ENCODE results near the gene TTC9B.

DNA sequence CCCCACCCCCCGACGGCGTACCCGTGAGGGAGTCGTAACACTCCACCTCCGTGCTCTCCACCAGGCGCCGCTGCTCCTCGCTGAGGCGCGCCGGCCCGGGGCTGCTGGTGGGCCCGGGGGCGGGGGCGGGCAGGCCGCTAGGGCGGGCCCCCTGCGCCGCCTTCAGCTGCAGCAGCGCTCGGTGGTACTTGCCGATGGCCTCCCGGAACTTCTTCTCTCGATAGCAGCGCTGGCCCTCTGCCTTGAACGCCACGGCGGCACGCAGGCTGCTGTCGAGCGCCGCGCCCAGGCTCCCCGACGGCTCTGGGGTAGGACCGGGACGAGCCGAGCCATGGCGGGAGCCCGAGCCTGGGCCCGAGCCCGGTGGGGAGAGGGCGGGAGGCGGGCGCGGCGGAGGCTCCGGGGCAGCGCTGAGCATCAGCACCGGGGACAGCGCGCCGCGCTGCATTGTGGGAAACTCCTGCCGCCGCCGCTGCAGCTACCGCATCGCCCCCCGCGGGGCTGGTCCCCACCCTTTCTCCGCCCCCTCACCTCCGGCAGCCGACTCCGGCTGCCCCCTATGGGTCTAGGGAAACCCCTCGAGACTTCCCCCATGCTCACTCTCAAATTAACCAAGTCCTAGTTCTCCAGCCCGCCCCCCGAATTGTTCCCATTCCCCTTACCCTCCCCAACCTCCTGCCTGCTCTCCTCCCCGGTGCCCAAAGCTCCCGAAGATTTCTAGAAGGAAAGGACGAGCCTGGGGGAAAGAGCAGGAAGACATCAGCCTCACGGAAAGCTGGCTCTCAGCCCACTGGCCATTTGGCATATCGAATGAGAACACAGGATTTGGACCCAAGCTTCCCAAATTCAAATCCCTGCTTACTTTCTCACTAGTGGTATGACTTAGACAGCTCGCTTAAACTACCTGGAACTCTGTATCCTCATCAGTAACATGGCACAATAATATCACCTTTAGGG lies at the start of gene TTC9B:
- TF ChIP-seq, protein P1, sequence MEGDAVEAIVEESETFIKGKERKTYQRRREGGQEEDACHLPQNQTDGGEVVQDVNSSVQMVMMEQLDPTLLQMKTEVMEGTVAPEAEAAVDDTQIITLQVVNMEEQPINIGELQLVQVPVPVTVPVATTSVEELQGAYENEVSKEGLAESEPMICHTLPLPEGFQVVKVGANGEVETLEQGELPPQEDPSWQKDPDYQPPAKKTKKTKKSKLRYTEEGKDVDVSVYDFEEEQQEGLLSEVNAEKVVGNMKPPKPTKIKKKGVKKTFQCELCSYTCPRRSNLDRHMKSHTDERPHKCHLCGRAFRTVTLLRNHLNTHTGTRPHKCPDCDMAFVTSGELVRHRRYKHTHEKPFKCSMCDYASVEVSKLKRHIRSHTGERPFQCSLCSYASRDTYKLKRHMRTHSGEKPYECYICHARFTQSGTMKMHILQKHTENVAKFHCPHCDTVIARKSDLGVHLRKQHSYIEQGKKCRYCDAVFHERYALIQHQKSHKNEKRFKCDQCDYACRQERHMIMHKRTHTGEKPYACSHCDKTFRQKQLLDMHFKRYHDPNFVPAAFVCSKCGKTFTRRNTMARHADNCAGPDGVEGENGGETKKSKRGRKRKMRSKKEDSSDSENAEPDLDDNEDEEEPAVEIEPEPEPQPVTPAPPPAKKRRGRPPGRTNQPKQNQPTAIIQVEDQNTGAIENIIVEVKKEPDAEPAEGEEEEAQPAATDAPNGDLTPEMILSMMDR (IDR thresholded peaks at IDR 0.05): no peak
- TF ChIP-seq, protein P2, sequence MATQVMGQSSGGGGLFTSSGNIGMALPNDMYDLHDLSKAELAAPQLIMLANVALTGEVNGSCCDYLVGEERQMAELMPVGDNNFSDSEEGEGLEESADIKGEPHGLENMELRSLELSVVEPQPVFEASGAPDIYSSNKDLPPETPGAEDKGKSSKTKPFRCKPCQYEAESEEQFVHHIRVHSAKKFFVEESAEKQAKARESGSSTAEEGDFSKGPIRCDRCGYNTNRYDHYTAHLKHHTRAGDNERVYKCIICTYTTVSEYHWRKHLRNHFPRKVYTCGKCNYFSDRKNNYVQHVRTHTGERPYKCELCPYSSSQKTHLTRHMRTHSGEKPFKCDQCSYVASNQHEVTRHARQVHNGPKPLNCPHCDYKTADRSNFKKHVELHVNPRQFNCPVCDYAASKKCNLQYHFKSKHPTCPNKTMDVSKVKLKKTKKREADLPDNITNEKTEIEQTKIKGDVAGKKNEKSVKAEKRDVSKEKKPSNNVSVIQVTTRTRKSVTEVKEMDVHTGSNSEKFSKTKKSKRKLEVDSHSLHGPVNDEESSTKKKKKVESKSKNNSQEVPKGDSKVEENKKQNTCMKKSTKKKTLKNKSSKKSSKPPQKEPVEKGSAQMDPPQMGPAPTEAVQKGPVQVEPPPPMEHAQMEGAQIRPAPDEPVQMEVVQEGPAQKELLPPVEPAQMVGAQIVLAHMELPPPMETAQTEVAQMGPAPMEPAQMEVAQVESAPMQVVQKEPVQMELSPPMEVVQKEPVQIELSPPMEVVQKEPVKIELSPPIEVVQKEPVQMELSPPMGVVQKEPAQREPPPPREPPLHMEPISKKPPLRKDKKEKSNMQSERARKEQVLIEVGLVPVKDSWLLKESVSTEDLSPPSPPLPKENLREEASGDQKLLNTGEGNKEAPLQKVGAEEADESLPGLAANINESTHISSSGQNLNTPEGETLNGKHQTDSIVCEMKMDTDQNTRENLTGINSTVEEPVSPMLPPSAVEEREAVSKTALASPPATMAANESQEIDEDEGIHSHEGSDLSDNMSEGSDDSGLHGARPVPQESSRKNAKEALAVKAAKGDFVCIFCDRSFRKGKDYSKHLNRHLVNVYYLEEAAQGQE (IDR thresholded peaks at IDR 0.05): peak; percentile 96
- TF ChIP-seq POLR2A (IDR thresholded peaks at IDR 0.05; ENCODE audit: low read length) (no peak), RFX5 (IDR thresholded peaks at IDR 0.05) (no peak)

Data from A549 (cell line).